ENCODE measurements around the gene RAB23.
"Not testable (repeated sequence)": the region's sequence is repeated elsewhere in the genome, so short reads cannot be mapped to it uniquely, and the experiment has no call there.

Gene RAB23

GRCh38 chr6:57221936-57222742, at the start of gene RAB23:
RAB23 (minus strand) TSS chr6:57222307; CDS start chr6:57210380, 11,927 bp downstream.
- DNase-seq, result peak; percentile 82 to 84

GRCh38 chr6:57268294-57268640, 46.2 kb upstream of the RAB23 start:
- DNase-seq, result no peak

GRCh38 chr6:57267586-57268293, 45.6 kb upstream of the RAB23 start:
- DNase-seq, result peak; percentile 46 to 54

GRCh38 chr6:57265755-57266221, 43.7 kb upstream of the RAB23 start:
- no peak for DNase-seq

GRCh38 chr6:57263739-57264138, 41.6 kb upstream of the RAB23 start:
- no peak for DNase-seq

- no peak for DNase-seq
Observed at GRCh38 chr6:57262901-57263694, 41.0 kb upstream of the RAB23 start.

- no peak for DNase-seq
Observed at GRCh38 chr6:57262488-57262887, 40.4 kb upstream of the RAB23 start.

GRCh38 chr6:57261926-57262325, 39.8 kb upstream of the RAB23 start:
- no peak for DNase-seq

- no peak for DNase-seq
Observed at GRCh38 chr6:57259064-57259463, 37.0 kb upstream of the RAB23 start.

- no peak for DNase-seq
Observed at GRCh38 chr6:57257911-57258541, 35.9 kb upstream of the RAB23 start.

- no peak for DNase-seq
Observed at GRCh38 chr6:57256541-57256940, 34.4 kb upstream of the RAB23 start.

- no peak for DNase-seq
Observed at GRCh38 chr6:57255451-57256169, 33.5 kb upstream of the RAB23 start.

GRCh38 chr6:57254055-57254717, 32.1 kb upstream of the RAB23 start:
- no peak for DNase-seq

- DNase-seq, result no peak
Observed at GRCh38 chr6:57252975-57253374, 30.9 kb upstream of the RAB23 start.

- no peak for DNase-seq
Observed at GRCh38 chr6:57252137-57252536, 30.0 kb upstream of the RAB23 start.

GRCh38 chr6:57250348-57250747, 28.2 kb upstream of the RAB23 start:
- DNase-seq, result no peak

- no peak for DNase-seq
Observed at GRCh38 chr6:57248311-57248895, 26.3 kb upstream of the RAB23 start.

GRCh38 chr6:57247603-57248002, 25.5 kb upstream of the RAB23 start:
- no peak for DNase-seq

- DNase-seq, result no peak
Observed at GRCh38 chr6:57246307-57246706, 24.2 kb upstream of the RAB23 start.

- DNase-seq, result no peak
Observed at GRCh38 chr6:57243954-57244353, 21.8 kb upstream of the RAB23 start.

- DNase-seq, result not testable (repeated sequence)
Observed at GRCh38 chr6:57243526-57243925, 21.4 kb upstream of the RAB23 start.
